SK-N-SH (cell line): ENCODE data around the gene SCN3A. TPM values are rescaled to one million over a fixed set of nuclear protein-coding genes. Genes with fewer than 3 reads are reported as not detected.

Experiments
- CTCF ChIA-PET: fragments of 300-600, 350-600 bp; formaldehyde crosslinking; extraction: SDS; loops from one replicate; lab custom pipeline; 2021; lab: Yijun Ruan, JAX
- POLR2A ChIA-PET: fragments of 350-600 bp; sonication (Branson Sonifier 250); formaldehyde crosslinking; extraction: SDS; loops from one replicate; lab custom pipeline; 2020; ENCODE audit warnings: antibody characterized with exemption, inconsistent platforms; lab: Yijun Ruan, JAX
- DNase-seq: peaks from one replicate; pipeline ENCODE4 v3.0.0; 2012
- H2AFZ ChIP-seq: fragments of 200-600 bp; sonication (generic); 2 replicates; pipeline ENCODE4 v1.8.1; 2016; ENCODE audit warnings: antibody characterized with exemption, mild to moderate bottlenecking, low read depth
- H3F3A ChIP-seq: fragments of 200-600 bp; sonication (generic); replicated peaks from 2 replicates; pipeline ENCODE3; 2016; ENCODE audit warnings: antibody characterized with exemption, mild to moderate bottlenecking; ENCODE audit not compliant: insufficient read depth
- H3K27ac ChIP-seq, 2 experiments: fragments of 200-500 bp in 1 of 2; fragments of 200-600 bp in 1 of 2; sonication (Bioruptor generic) in 1 of 2; sonication (generic), shearing (Covaris generic) in 1 of 2; 2 replicates each; pipeline versions ENCODE4 v1.5.1 to v1.6.1; 2014 to 2016; ENCODE audit warnings: low read depth in 2 of 2, inconsistent platforms in 1 of 2, low read length in 1 of 2, mild to moderate bottlenecking in 1 of 2, mixed read lengths in 1 of 2
- H3K27me3 ChIP-seq: fragments of 200-600 bp; sonication (generic), shearing (Covaris generic); 2 replicates; pipeline ENCODE4 v1.6.1; 2016; ENCODE audit warnings: mixed run types; ENCODE audit not compliant: insufficient read depth
- H3K36me3 ChIP-seq, 2 experiments: fragments of 200-500 bp in 1 of 2; fragments of 200-600 bp in 1 of 2; sonication (Bioruptor generic) in 1 of 2; sonication (generic) in 1 of 2; replicated peaks in 1 of 2; 2 replicates each; pipeline versions ENCODE3 to v1.5.1; 2014 to 2016; ENCODE audit warnings: low read length in 1 of 2, mild to moderate bottlenecking in 1 of 2; ENCODE audit not compliant: insufficient read depth in 2 of 2, control insufficient read depth in 1 of 2
- H3K4me1 ChIP-seq, 2 experiments: fragments of 200-500 bp in 1 of 2; fragments of 200-600 bp in 1 of 2; sonication (Bioruptor generic) in 1 of 2; sonication (generic), shearing (Covaris generic) in 1 of 2; 2 replicates each; pipeline versions ENCODE4 v1.5.1 to v1.6.1; 2014 to 2016; ENCODE audit warnings: low read depth in 1 of 2, low read length in 1 of 2, mixed run types in 1 of 2; ENCODE audit not compliant: insufficient read depth in 2 of 2, control insufficient read depth in 1 of 2
- H3K4me2 ChIP-seq: fragments of 200-600 bp; sonication (generic), shearing (Covaris generic); 2 replicates; pipeline ENCODE4 v1.6.1; 2017; ENCODE audit warnings: mixed run types
- H3K4me3 ChIP-seq, 2 experiments: fragments of 200-500 bp in 1 of 2; fragments of 200-600 bp in 1 of 2; sonication (Bioruptor generic) in 1 of 2; sonication (generic), shearing (Covaris generic) in 1 of 2; 2 replicates each; pipeline versions ENCODE4 v1.5.1 to v1.8.1; 2014 to 2016; ENCODE audit warnings: low read depth in 2 of 2, inconsistent platforms in 1 of 2, low read length in 1 of 2, mild to moderate bottlenecking in 1 of 2, mixed read lengths in 1 of 2, moderate library complexity in 1 of 2
- H3K79me2 ChIP-seq: fragments of 200-600 bp; sonication (generic); 2 replicates; pipeline ENCODE4 v1.8.1; 2017; ENCODE audit warnings: mild to moderate bottlenecking; ENCODE audit not compliant: insufficient read depth
- H3K9ac ChIP-seq: fragments of 200-600 bp; sonication (generic); 2 replicates; pipeline ENCODE4 v1.6.1; 2017; ENCODE audit warnings: mixed run types
- H3K9me2 ChIP-seq: fragments of 200-600 bp; sonication (generic); 2 replicates; pipeline ENCODE4 v1.6.1; 2017; ENCODE audit warnings: mixed run types
- H3K9me3 ChIP-seq: fragments of 200-600 bp; sonication (generic); 2 replicates; pipeline ENCODE4 v1.6.1; 2017; ENCODE audit warnings: mixed run types, mild to moderate bottlenecking, moderate library complexity
- H4K20me1 ChIP-seq: fragments of 200-600 bp; sonication (generic); 2 replicates; pipeline ENCODE4 v1.6.1; 2017; ENCODE audit warnings: mild to moderate bottlenecking, mixed run types; ENCODE audit not compliant: insufficient read depth
- CTCF ChIP-seq: fragments of 200-600 bp; sonication (generic); IDR thresholded peaks from 2 replicates; pipeline ENCODE4 v1.6.1; 2017; ENCODE audit warnings: antibody characterized with exemption, mild to moderate bottlenecking, moderate library complexity
- ELF1 ChIP-seq: IDR thresholded peaks from 2 replicates; pipeline ENCODE4 v1.4.0; 2012
- EZH2phosphoT487 ChIP-seq: fragments of 200-600 bp; sonication (generic); IDR thresholded peaks from 2 replicates; pipeline ENCODE4 v1.6.1; 2017; ENCODE audit warnings: low read depth, mixed run types, mild to moderate bottlenecking, antibody characterized with exemption, moderate library complexity, borderline replicate concordance
- FOXJ3 ChIP-seq: sonication (generic); formaldehyde crosslinking; IDR thresholded peaks from 2 replicates; pipeline ENCODE4 v1.5.1; 2020; ENCODE audit warnings: mild to moderate bottlenecking, missing genetic modification reagents
- FOXM1 ChIP-seq: IDR thresholded peaks from 2 replicates; pipeline ENCODE4 v1.4.0; 2012; ENCODE audit warnings: low read depth, mild to moderate bottlenecking
- GATA2 ChIP-seq: sonication (generic); formaldehyde crosslinking; IDR thresholded peaks from 2 replicates; pipeline ENCODE4 v1.5.0; 2020; ENCODE audit warnings: mild to moderate bottlenecking, missing genetic modification reagents
- MXI1 ChIP-seq: IDR thresholded peaks from 2 replicates; pipeline ENCODE4 v1.6.1; 2012; ENCODE audit warnings: mild to moderate bottlenecking, low read depth, low read length, improper control_type of control experiment
- NRF1 ChIP-seq: IDR thresholded peaks from 2 replicates; pipeline ENCODE4 v1.6.1; 2012; ENCODE audit warnings: low read depth, mild to moderate bottlenecking, low read length
- RCOR1 ChIP-seq: fragments of 150-350 bp; IDR thresholded peaks from 2 replicates; pipeline ENCODE4 v1.6.1; 2017; ENCODE audit warnings: antibody characterized with exemption, low read length
- RFX5 ChIP-seq: IDR thresholded peaks from 2 replicates; pipeline ENCODE4 v1.6.1; 2012; ENCODE audit warnings: mild to moderate bottlenecking, improper control_type of control experiment, low read length
- RXRA ChIP-seq: IDR thresholded peaks from 2 replicates; pipeline ENCODE4 v1.4.0; 2012; ENCODE audit warnings: low read depth, mild to moderate bottlenecking, borderline replicate concordance
- SMC3 ChIP-seq: IDR thresholded peaks from 2 replicates; pipeline ENCODE4 v1.6.1; 2012; ENCODE audit warnings: low read depth, low read length, improper control_type of control experiment
- TCF12 ChIP-seq: IDR thresholded peaks from 2 replicates; pipeline ENCODE4 v1.4.0; 2012
- WGBS: methylation state at CpG from one replicate; pipeline ENCODE4 v1.1.6; 2017; ENCODE audit warnings: low lambda C conversion rate; 5-methylcytosine and 5-hydroxymethylcytosine counted together
- polyA plus RNA-seq, 3 experiments: library from polyadenylated mRNA; depleted of rRNA; stranded (reverse); fragments of >200 nt; gene quantifications; 2 replicates each; pipeline ENCODE4 v1.2.3, GENCODE V29; 2012

SCN3A gene
- polyA plus RNA-seq, 1 of the 3 experiments (the other 2 are of a cell fraction), result 0.33 TPM

- Histone ChIP-seq H3K27me3 (no peaks in the 10 kb centered on the region), H4K20me1 (no peaks in the 10 kb centered on the region), H3K9me3 (no peaks in the 10 kb centered on the region; the same call in 1 of the 2 replicates), H3K4me2 (no peak overlapping the region), H3K4me3 (no peak overlapping the region), H3F3A (no peaks in the 10 kb centered on the region), H3K27ac (peak overlapping the region in 1 of 2 experiments; percentile 47; a peak in 2 of 4 replicates), H3K79me2 (no peaks in the 10 kb centered on the region), H2AFZ (no peak overlapping the region; the same call in 1 of the 2 replicates), H3K9me2 (no peaks in the 10 kb centered on the region; the same call in 1 of the 2 replicates), H3K9ac (no peak overlapping the region), H3K36me3 (no peaks in the 10 kb centered on the region), H3K4me1 (no peaks in the 10 kb centered on the region; a peak in 1 of 4 replicates)
- CTCF ChIA-PET, result interaction anchor here (0.8 to 3.7 kb wide), 4 partner anchors 9 to 198 kb away, joined by 3 to 23 read pairs (median 6); partner anchors contain the start of genes SCN2A and SCN3A
- WGBS, result 0% methylated on average over 1 of the region's 1 CpG
- POLR2A ChIA-PET, result no interaction called here
- DNase-seq, result peak; percentile 3
- TF ChIP-seq RCOR1 (peak; percentile 35; the same call in 1 of the 2 replicates), TCF12 (peak; percentile 55), FOXM1 (no peak)
Observed at GRCh38 chr2:165214093-165214492, 10.2 kb upstream of the SCN3A start.

- Histone ChIP-seq H3K9ac (no peak overlapping the region), H3K4me3 (no peak overlapping the region), H4K20me1 (no peaks in the 10 kb centered on the region), H3K36me3 (no peaks in the 10 kb centered on the region), H3K9me3 (no peaks in the 10 kb centered on the region), H3F3A (no peaks in the 10 kb centered on the region), H3K9me2 (no peaks in the 10 kb centered on the region; the same call in 1 of the 2 replicates), H3K27ac (no peak overlapping the region), H3K4me1 (no peaks in the 10 kb centered on the region; a peak in 1 of 4 replicates), H3K4me2 (no peak overlapping the region), H2AFZ (no peak overlapping the region), H3K79me2 (no peaks in the 10 kb centered on the region), H3K27me3 (no peaks in the 10 kb centered on the region)
- 50% methylated on average over 1 of the region's 1 CpG for WGBS
- ChIA-PET POLR2A (no interaction called here), CTCF (interaction anchor here (0.7 to 11.3 kb wide), 2 partner anchors 192 to 197 kb away, joined by 3 to 300 read pairs; no protein-coding TSS in a partner anchor)
- no peak for DNase-seq
- TF ChIP-seq MXI1, result no peak
- no peak for TF ChIP-seq SMC3
- TF ChIP-seq CTCF, result no peak
- no peak for TF ChIP-seq RXRA
- no peak for TF ChIP-seq RFX5
- no peak for TF ChIP-seq FOXM1
- no peak for TF ChIP-seq FOXJ3
- TF ChIP-seq TCF12, result no peak
- TF ChIP-seq EZH2phosphoT487, result no peak
- TF ChIP-seq NRF1, result no peak
- no peak for TF ChIP-seq ELF1
- TF ChIP-seq GATA2 (CRISPR knock-in tag), result no peak
Observed at GRCh38 chr2:165208094-165208493, 4.2 kb upstream of the SCN3A start.
